Measurements from ENCODE around the gene HYAL1. TPM values are rescaled to one million over a fixed set of nuclear protein-coding genes. Genes with fewer than 3 reads are reported as not detected.
A peak's percentile ranks its signal among the peaks of the same experiment; 100 is the strongest.
"Not testable (repeated sequence)": the region's sequence is repeated elsewhere in the genome, so short reads cannot be mapped to it uniquely, and the experiment has no call there.

The HYAL1 gene
- total RNA-seq, 1 donor from 2014 or later, result 1.2 TPM

GRCh38 chr3:50319894-50320625 is 16.7 kb upstream of the HYAL1 start:
- no peak for DNase-seq (ENCODE audit: extremely low read depth, low read depth, low spot score)

GRCh38 chr3:50319181-50319893 is 16.0 kb upstream of the HYAL1 start:
- no peak for DNase-seq (ENCODE audit: extremely low read depth, low read depth, low spot score)

DNA sequence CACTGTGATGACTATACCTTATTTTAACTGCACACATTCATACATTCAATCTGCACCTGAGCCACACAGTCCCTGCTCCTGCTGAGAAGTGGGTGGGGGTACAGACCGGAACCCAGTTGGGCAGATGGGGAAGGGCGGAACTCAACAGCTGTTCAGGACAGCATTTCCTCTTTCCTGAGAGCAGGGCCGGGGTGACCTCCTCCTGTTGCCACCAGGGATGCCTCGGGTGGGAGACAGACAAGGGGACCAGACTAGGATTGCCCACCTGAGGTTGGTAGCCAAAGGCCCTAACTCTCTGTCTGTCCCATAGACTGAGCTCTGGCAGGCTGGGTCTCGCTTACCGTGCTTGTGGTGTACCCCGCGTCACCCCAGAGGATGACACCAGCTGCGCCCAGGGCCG is 15.2 kb upstream of the HYAL1 start:
- no peak for DNase-seq (ENCODE audit: extremely low read depth, low read depth, low spot score)

DNA sequence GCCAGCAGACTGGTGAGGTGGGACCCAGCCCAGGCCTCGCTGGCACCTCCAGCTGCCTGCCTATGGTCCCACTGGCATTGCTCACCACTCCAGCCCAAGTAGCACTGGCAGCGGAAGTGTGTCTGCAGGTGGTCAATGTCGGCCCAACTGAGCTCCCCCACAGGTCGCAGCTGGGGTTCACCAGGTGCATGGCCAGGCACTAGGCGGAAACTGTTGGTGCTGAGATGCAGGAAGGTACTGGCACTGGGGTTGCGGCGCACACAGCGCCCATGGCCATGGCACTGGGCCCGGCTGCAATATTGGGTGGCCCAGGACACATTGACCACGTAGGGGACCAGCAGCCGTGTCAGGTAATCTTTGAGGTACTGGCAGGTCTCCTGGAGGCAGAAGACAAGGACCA is 14.8 kb upstream of the HYAL1 start:
- no peak for DNase-seq (ENCODE audit: extremely low read depth, low read depth, low spot score)

- no peak for DNase-seq (ENCODE audit: extremely low read depth, low read depth, low spot score)
Observed at GRCh38 chr3:50317300-50317699, 13.9 kb upstream of the HYAL1 start.

DNA sequence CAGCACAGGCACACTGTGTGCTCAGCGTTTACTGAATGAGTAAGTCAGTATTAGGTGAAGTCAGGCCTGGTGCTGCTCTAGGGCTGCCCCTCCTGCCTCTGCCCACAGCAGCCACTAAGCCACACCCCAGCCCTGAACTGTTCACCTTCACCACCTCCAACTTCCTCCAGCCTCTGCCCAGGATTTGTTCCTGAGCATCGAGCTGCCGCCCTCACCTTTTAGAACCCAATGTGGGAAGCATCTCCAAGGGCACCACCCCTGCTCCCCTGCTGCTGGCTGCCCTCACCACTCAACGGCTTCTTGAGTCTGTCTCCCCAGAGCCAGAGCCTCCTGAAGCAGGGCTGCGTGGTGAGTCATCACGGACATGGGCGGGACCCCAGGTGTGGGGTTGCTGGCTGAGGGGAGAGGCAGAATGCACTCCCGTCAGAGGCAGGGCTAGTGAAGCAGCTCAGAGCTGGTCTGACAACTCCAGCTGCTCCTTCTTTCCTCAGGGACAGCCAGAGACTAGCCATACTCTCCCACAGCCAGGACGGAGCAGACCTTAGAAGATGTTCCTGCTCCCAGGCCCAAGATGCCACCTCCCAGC is 13.4 kb upstream of the HYAL1 start:
- no peak for DNase-seq (ENCODE audit: extremely low read depth, low read depth, low spot score)

- DNase-seq (ENCODE audit: extremely low read depth, low read depth, low spot score), result no peak
Observed at GRCh38 chr3:50314816-50315215, 11.4 kb upstream of the HYAL1 start.

DNA sequence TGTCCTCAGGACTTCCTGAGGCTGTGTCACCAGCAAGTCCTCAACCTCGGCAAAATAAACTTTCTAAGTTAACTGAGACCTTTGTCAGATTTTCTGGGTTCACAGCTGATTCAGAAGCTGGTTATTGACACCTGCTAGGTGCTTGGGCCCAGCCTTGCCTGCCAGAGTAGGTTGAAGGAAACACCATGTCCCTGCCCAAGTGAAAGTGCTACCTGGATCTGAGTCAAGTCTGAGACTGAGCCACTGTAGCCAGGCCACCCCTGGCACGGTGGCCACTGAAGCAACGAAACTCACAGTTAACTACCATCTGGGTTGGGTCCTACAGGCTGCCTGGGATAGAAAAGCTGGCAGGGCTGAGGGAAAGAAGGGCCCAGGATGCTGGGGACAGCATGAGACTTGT is 11.0 kb upstream of the HYAL1 start:
- DNase-seq (ENCODE audit: extremely low read depth, low read depth, low spot score), result no peak

DNA sequence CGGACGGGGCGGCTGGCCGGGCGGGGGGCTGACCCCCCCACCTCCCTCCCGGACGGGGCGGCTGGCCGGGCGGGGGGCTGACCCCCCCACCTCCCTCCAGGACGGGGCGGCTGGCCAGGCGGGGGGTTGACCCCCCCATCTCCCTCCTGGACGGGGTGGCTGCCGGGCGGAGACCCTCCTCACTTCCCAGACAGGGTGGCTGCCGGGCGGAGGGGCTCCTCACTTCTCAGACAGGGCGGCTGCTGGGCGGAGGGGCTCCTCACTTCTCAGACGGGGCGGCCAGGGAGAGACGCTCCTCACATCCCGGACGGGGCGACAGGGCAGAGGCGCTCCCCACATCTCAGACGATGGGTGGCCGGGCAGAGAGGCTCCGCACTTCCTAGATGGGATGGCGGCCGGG is 8.7 kb upstream of the HYAL1 start:
- DNase-seq (ENCODE audit: extremely low read depth, low read depth, low spot score), result not testable (repeated sequence)

- DNase-seq (ENCODE audit: extremely low read depth, low read depth, low spot score), result no peak
Observed at GRCh38 chr3:50304601-50305000, 1.2 kb upstream of the HYAL1 start.

GRCh38 chr3:50302095-50303012 is 1.0 kb downstream of the HYAL1 start:
- DNase-seq (ENCODE audit: extremely low read depth, low read depth, low spot score), result no peak

GRCh38 chr3:50300681-50301254 is 2.6 kb downstream of the HYAL1 start:
- DNase-seq (ENCODE audit: extremely low read depth, low read depth, low spot score), result no peak

- no peak for DNase-seq (ENCODE audit: extremely low read depth, low read depth, low spot score)
Observed at GRCh38 chr3:50299929-50300680, 3.3 kb downstream of the HYAL1 start.

DNA sequence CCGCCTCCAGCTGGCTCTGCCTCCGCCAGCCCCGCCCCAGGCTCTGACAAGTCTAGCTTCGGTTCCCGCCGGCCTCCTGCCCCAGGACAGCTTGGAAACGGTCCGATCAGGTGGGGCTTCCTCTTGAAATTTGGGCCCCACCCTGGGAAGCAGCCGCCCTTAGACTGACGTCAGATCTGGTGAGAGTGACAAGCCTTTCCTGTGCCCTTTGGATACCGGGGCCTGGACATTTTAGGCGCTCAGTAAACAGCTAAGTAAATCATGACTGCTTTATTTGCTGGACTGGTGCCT is 3.8 kb downstream of the HYAL1 start:
- no peak for DNase-seq (ENCODE audit: extremely low read depth, low read depth, low spot score)

GRCh38 chr3:50298836-50299637 is 4.3 kb downstream of the HYAL1 start, which contains the start of the genes HYAL3 and NAA80:
HYAL3 (minus strand) TSS chr3:50299405; CDS start chr3:50295602, 3,803 bp downstream.
NAA80 (minus strand) TSS chr3:50299405; CDS start chr3:50297463, 1,942 bp downstream.
- DNase-seq (ENCODE audit: extremely low read depth, low read depth, low spot score), result peak; percentile 94

GRCh38 chr3:50297896-50298725 is 5.3 kb downstream of the HYAL1 start:
- DNase-seq (ENCODE audit: extremely low read depth, low read depth, low spot score), result no peak

- no peak for DNase-seq (ENCODE audit: extremely low read depth, low read depth, low spot score)
Observed at GRCh38 chr3:50297384-50297775, 6.0 kb downstream of the HYAL1 start.

- no peak for DNase-seq (ENCODE audit: extremely low read depth, low read depth, low spot score)
Observed at GRCh38 chr3:50296721-50297383, 6.5 kb downstream of the HYAL1 start.
